Coronary artery (tissue), 2 donors: ENCODE data around the gene LRP5.

ENCODE experiments used
- DNase-seq: peaks from one replicate; pipeline ENCODE4 v3.0.0-alpha.2; 2017; ENCODE audit warnings: low spot score
- H3K27ac ChIP-seq, 2 donors: fragments of 200-600 bp; sonication (generic); one replicate each; pipeline ENCODE4 v1.5.1; 2016 to 2019
- H3K4me3 ChIP-seq: fragments of 200-600 bp; sonication (generic); 2 replicates; pipeline ENCODE4 v1.5.1; 2016; ENCODE audit warnings: mild to moderate bottlenecking, moderate library complexity
- CTCF ChIP-seq: fragments of 200-600 bp; sonication (generic); IDR thresholded peaks from one replicate; pipeline ENCODE4 v1.5.1; 2019; ENCODE audit warnings: antibody characterized with exemption

LRP5 gene

GRCh38 chr11:68312780-68313573 is 586 bp downstream of the LRP5 start:
- DNase-seq, result no peak
- H3K4me3 ChIP-seq, result peak overlapping the region; percentile 84
- peak overlapping the region; percentile 70 to 90 for H3K27ac ChIP-seq
- no peak for TF ChIP-seq CTCF

- Histone ChIP-seq H3K4me3 (peak overlapping the region; percentile 84), H3K27ac (peak overlapping the region; percentile 70 to 90)
- no peak for DNase-seq
- TF ChIP-seq CTCF, result no peak
Observed at GRCh38 chr11:68313574-68314202, 1.3 kb downstream of the LRP5 start.

GRCh38 chr11:68314203-68315170 is 2.1 kb downstream of the LRP5 start:
- peak overlapping the region; percentile 70 to 90 for H3K27ac ChIP-seq
- no peak for DNase-seq
- no peak for TF ChIP-seq CTCF
- H3K4me3 ChIP-seq, result peak overlapping the region; percentile 84

- Histone ChIP-seq H3K27ac (peak overlapping the region; percentile 70 to 90), H3K4me3 (peak overlapping the region; percentile 84)
- DNase-seq, result no peak
- TF ChIP-seq CTCF, result no peak
Observed at GRCh38 chr11:68315171-68315920, 3.0 kb downstream of the LRP5 start.

GRCh38 chr11:68317147-68317785 is 4.9 kb downstream of the LRP5 start:
- DNase-seq, result no peak
- Histone ChIP-seq H3K4me3 (no peak overlapping the region), H3K27ac (peak overlapping the region in 1 of 2 donors; percentile 53)
- no peak for TF ChIP-seq CTCF
